Measurements from ENCODE around the gene RNF157. TPM values are rescaled to one million over a fixed set of nuclear protein-coding genes. Genes with fewer than 3 reads are reported as not detected.
A peak's percentile ranks its signal among the peaks of the same experiment; 100 is the strongest.

RNF157 gene
- polyA plus RNA-seq, 1 donor = 15.4 TPM

- DNase-seq = no peak
Measured at GRCh38 chr17:76155988-76156661, 84.2 kb downstream of the RNF157 start.

GRCh38 chr17:76154936-76155845 lies 85.1 kb downstream of the RNF157 start:
- DNase-seq = no peak

- no peak for DNase-seq
Measured at GRCh38 chr17:76154292-76154691, 86.0 kb downstream of the RNF157 start.

- DNase-seq = peak; percentile 57
Measured at GRCh38 chr17:76153640-76154039, 86.7 kb downstream of the RNF157 start.

GRCh38 chr17:76153202-76153601 lies 87.1 kb downstream of the RNF157 start:
- DNase-seq = no peak

- no peak for DNase-seq
Measured at GRCh38 chr17:76152591-76152990, 87.7 kb downstream of the RNF157 start.

- DNase-seq = no peak
Measured at GRCh38 chr17:76151896-76152454, 88.3 kb downstream of the RNF157 start.

DNA sequence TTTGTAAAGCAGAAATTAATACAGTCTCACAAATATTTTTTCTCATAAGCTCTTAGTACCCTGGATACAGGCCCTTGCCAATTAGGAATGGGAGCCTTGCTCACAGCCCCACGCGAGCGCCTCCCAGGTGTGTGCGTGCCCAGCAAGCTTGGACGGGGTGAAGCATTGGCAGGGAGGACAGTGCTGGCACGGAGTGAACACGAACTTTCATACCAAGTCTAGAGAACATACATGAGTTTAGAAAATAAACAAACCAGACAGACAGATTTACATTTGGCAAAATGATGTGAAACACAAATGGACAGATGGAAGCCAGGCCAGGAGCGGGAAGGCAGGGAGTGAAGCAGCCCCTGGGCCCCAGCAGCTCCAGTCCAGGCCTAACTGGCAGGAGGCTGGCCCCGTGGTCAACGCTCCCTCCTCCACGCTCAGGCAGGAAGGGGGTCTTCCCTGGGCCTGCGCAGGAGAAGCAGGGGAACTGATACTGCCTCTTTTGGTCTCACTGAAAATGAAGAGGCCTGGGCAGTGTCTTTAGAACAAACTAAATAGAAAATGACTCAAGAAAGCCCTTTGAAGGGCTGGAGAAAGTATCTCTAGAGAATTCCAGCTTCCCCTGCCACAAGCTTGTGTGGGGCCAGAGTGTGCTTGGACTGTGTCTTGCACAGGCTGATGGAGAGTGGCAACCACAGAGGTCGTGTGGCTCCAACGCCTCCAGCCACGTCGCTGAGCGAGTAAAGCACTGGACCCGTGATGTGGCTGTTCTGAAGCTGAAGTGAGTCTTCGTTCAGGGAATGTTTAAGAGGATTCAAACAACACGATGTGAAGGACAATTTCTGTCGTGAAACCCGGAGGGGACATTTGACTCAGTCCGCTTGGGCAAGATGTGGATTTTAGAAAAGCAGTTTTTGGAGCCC lies 89.3 kb downstream of the RNF157 start:
- DNase-seq = no peak

DNA sequence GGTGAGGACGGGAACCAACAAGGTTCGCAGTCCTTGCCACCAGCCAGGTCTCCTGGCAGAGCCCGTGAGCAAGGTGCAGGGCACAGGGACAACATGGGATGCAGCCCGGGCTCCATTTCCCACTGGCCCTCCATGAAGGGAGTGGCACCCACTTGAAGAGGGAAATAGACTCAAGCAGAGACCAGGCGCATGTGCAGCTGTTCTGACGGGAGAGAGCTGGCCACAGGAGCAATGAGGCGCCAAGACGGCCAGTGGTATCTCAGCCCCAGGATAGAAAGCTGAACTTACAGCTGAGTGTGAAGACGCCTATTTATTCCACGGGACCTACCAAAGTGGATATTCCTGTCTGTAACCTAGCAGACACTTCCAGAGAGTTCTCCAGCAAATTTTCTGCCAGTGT lies 91.1 kb downstream of the RNF157 start:
- no peak for DNase-seq

DNA sequence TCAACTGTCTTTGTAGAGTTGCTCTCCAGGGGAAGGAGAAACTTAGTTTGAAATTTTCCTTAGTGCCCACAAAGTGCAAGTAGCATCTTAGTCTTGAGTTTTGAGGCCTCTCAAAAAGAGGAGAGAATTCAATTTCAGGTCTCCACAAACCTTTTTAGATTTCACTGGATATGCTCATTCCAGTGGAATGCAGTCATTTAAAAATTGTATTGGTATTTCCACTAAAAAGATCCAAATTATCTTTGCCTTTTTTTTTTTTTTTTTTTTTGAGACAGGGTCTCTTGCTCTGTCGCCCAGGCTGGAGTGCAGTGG lies 92.3 kb downstream of the RNF157 start:
- no peak for DNase-seq

- no peak for DNase-seq
Measured at GRCh38 chr17:76147211-76148014, 92.9 kb downstream of the RNF157 start.

DNA sequence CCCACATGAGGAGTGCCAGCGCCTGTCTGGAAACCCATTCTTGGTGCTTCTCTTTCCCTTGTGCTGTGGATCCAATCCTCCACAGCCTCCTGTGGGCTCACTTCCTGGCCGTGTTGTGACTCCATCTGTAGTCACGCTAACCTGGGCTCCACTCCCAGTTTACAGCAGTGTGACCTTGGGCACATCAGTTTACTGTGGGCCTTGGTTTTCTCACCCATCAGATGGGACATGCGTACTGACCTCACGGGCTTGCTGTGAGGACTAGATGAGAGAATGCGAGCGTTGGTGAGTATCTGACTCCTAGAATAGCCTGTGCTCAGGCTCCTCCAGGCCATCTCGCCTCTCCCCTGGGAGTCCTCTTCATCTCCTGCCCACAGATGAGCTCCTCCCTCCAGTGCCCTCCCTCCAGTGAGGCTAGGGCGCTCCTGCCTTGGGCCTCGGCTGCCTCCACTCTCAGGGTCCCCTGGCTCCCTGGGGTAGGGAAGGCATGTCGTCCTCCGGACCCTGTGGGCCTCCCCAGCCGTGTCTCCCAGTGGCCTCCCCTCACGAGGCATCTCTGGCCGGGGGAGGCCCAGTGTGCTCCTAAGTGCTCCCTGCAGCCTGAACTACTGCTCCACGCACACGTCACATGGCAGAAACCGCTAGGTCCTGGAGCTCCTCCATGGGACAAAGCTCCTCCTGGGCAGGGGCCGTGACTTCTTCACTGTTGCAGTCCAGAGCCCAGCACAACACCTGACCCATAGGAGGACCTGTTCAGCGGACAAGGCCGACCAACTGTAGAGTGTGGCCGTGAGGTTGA lies 94.0 kb downstream of the RNF157 start:
- DNase-seq = no peak

- DNase-seq = no peak
Measured at GRCh38 chr17:76145231-76146052, 94.9 kb downstream of the RNF157 start.

DNA sequence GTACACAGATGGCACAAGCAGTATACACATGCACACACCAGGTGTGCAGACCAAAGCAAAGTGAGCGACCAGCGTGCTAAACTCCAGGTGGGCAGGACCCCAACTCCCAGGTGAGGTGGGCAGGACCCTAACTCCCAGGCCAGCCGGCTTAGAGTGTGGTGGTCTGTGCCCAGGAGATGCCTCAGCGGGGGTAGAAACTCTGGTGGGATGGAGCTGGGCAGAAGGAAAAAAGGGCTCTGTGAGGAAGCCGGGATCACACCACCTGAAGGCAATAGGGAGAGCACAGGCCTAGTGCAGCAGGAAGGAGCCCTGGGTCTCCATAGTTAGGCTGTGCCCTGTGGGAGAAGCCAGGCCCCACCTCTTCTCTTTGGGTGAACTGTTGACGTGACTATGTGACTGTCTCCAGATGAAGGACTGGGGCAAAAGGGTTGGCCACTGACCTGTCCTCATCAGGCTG lies 97.7 kb downstream of the RNF157 start:
- DNase-seq = no peak

DNA sequence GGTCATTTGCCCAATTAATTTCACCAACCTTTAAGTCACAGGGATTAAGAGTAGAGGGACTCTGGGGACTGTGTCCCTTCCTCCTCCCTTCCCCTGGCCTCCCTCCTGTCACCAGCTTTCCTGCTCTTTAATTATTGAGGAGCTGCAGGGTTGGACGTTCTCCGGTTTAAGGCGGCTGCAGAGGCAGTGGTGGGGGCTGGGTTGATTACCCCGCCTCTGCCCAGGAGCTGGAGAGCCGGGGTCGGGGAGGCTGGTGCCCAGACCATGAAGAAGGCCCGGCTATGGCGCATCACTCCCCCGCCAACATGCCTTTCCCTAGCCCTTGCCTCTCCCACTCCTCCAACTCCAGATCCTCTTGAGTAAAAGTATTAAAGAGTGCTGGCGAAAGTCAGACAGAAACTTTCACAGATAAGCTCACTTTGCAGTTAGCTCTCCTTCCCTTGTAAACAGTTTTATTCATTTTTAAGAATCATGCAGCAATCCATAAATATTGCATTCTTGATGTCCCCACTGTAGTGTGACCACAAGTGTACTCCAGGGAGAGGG lies 98.2 kb downstream of the RNF157 start:
- DNase-seq = no peak

DNA sequence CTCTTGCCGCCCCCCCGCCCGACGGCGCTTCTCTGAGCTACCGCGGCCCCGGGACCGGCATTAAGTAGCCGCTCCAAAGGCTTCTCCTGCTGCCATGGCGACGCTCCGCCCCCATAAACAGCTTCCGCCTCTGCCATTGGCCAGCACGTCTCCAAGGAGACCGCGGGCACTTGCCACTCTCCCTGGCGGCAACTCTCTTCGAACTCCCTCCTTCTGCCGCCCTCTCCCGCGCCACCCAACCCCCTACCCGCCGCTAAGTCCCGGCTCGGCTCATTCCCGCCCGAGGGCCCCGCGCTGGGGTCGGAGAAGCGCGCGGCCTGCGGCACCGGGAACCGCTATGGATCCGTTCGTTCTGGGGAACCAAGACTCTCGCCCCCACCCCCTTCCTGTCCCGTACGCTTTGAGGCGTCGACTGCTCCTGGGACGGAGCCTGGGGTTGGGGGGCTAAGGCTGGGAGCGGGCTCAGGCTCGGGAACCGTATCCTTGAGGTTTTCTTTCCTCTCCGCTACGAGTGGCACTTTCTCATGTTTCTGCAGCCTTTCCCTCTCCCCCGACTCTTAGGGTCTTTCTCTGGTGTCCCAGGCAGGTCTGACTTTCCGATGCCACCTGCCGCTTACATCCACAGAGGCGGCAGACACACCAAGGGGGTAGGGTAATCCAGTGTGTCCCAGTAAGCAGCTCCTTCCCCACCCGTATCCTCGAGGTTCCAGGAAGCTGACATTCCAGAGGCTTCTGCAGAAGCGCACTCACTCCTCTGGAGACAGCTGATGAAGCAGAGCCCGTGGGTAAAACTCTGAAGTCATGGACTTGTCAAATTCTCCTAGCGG lies 98.9 kb downstream of the RNF157 start, which contains the start of gene FOXJ1:
TSS of gene FOXJ1 (minus strand) at position 34 of the 827 bp plus-strand sequence. CDS start 850 bp downstream, outside the sequence.
- DNase-seq = peak; percentile 80

- DNase-seq = no peak
Measured at GRCh38 chr17:76140661-76141211, 99.6 kb downstream of the RNF157 start.
